Endodermal cell (in vitro differentiated cells): ENCODE measurements around the gene ARHGDIA. TPM values are rescaled to one million over a fixed set of nuclear protein-coding genes. Genes with fewer than 3 reads are reported as not detected.

Experiments used
- DNase-seq: peaks from one replicate; pipeline ENCODE4 v3.0.0-alpha.2; 2017
- H3K27ac ChIP-seq: 2 replicates; pipeline ENCODE4 v1.5.1; 2013; ENCODE audit warnings: mild to moderate bottlenecking, low read depth, low read length, moderate library complexity
- H3K27me3 ChIP-seq: 2 replicates; pipeline ENCODE4 v1.6.1; 2013; ENCODE audit warnings: mild to moderate bottlenecking, low read length, moderate library complexity; ENCODE audit not compliant: insufficient read depth, control insufficient read depth, poor library complexity, severe bottlenecking
- H3K36me3 ChIP-seq: 2 replicates; pipeline ENCODE4 v1.7.0; 2013; ENCODE audit warnings: mild to moderate bottlenecking, low read length, moderate library complexity; ENCODE audit not compliant: control insufficient read depth, insufficient read depth
- H3K4me1 ChIP-seq: one replicate; pipeline ENCODE4 v1.7.0; 2013; ENCODE audit warnings: low read length; ENCODE audit not compliant: control insufficient read depth, insufficient read depth
- H3K4me3 ChIP-seq: 2 replicates; pipeline ENCODE4 v1.5.1; 2013; ENCODE audit warnings: mild to moderate bottlenecking, low read length, moderate library complexity
- H3K9ac ChIP-seq: 2 replicates; pipeline ENCODE4 v1.6.1; 2013; ENCODE audit warnings: mild to moderate bottlenecking, low read length, moderate library complexity; ENCODE audit not compliant: poor library complexity, severe bottlenecking; ENCODE audit errors: extremely low read depth
- H3K9me3 ChIP-seq: 2 replicates; pipeline ENCODE4 v1.6.1; 2013; ENCODE audit warnings: mild to moderate bottlenecking, low read length, moderate library complexity; ENCODE audit not compliant: control insufficient read depth
- H3K27ac Mint-ChIP-seq: 2 replicates; pipeline ENCODE4 v1.8.0; 2020; ENCODE audit warnings: mixed read lengths
- H3K27me3 Mint-ChIP-seq: 2 replicates; pipeline ENCODE4 v1.8.0; 2021; ENCODE audit warnings: mild to moderate bottlenecking, mixed read lengths; ENCODE audit not compliant: insufficient read depth
- H3K36me3 Mint-ChIP-seq: 2 replicates; pipeline ENCODE4 v1.8.0; 2020; ENCODE audit warnings: low read depth, mixed read lengths
- H3K4me1 Mint-ChIP-seq: 2 replicates; pipeline ENCODE4 v1.8.0; 2020; ENCODE audit warnings: mixed read lengths
- H3K4me3 Mint-ChIP-seq: 2 replicates; pipeline ENCODE4 v1.8.0; 2020; ENCODE audit warnings: mild to moderate bottlenecking, moderate library complexity, mixed read lengths
- H3K9me3 Mint-ChIP-seq: 2 replicates; pipeline ENCODE4 v1.8.0; 2020; ENCODE audit warnings: mild to moderate bottlenecking, mixed read lengths
- CTCF ChIP-seq: fragments of 200-600 bp; sonication (generic); conservative IDR thresholded peaks from 2 replicates; pipeline ENCODE4 v1.5.0; 2021; ENCODE audit warnings: antibody characterized with exemption, mild to moderate bottlenecking
- WGBS, 2 experiments: methylation state at CpG; one replicate each; pipeline versions ENCODE4 v1.1.5 to v1.1.7; 2013; ENCODE audit warnings: missing lambda C conversion rate in 2 of 2, mixed read lengths in 1 of 2; ENCODE audit not compliant: insufficient coverage in 1 of 2, insufficient read length in 1 of 2; 5-methylcytosine and 5-hydroxymethylcytosine counted together
- total RNA-seq, 2 donors: library from RNA; stranded (reverse); fragmentation: NEBNext Ultra II Directional in 1 of 2; extraction: Animal tissue kit (Norgen Biotek cat#: 25700) in 1 of 2; gene quantifications; 2 replicates in 1 of 2; 3 replicates in 1 of 2; pipeline ENCODE4 v1.2.1, GENCODE V29; 2021

The ARHGDIA gene
- total RNA-seq, 2 donors from 2014 or later = 240 to 254 TPM

- Histone ChIP-seq H3K4me1 (no peaks in the 10 kb centered on the region), H3K36me3 (peaks cover 82% of the 10 kb centered on the region), H3K9ac (no peak overlapping the region), H3K27ac (no peak overlapping the region), H3K9me3 (no peaks in the 10 kb centered on the region), H3K4me3 (no peak overlapping the region), H3K27me3 (no peaks in the 10 kb centered on the region)
- no peaks in the 10 kb centered on the region for H3K27me3 Mint-ChIP-seq
- no peaks in the 10 kb centered on the region for H3K9me3 Mint-ChIP-seq
- WGBS, 2 experiments = 95% methylated on average over 10 of the region's 12 CpGs; no CpG with 5 or more reads in 1 of the 2 experiments
- no peak for TF ChIP-seq CTCF
- no peak overlapping the region for H3K27ac Mint-ChIP-seq
- H3K4me1 Mint-ChIP-seq = no peaks in the 10 kb centered on the region
- H3K4me3 Mint-ChIP-seq = no peak overlapping the region
- peaks cover 61% of the 10 kb centered on the region for H3K36me3 Mint-ChIP-seq
- DNase-seq = no peak
Observed at GRCh38 chr17:81849457-81849856, 21.7 kb downstream of the ARHGDIA start.

GRCh38 chr17:81846743-81847689 is 24.1 kb downstream of the ARHGDIA start:
- 93 to 94% methylated on average over 19 to 24 of the region's 24 CpGs for WGBS, 2 experiments
- no peak overlapping the region for H3K27ac ChIP-seq
- H3K9me3 Mint-ChIP-seq = no peaks in the 10 kb centered on the region
- H3K27me3 ChIP-seq = no peaks in the 10 kb centered on the region
- H3K4me3 Mint-ChIP-seq = no peak overlapping the region
- H3K4me3 ChIP-seq = no peak overlapping the region
- peak overlapping the region; percentile 21 for H3K27ac Mint-ChIP-seq
- no peak for DNase-seq
- H3K36me3 Mint-ChIP-seq = peaks cover 56% of the 10 kb centered on the region
- H3K9ac ChIP-seq = no peak overlapping the region
- no peaks in the 10 kb centered on the region for H3K4me1 Mint-ChIP-seq
- no peaks in the 10 kb centered on the region for H3K9me3 ChIP-seq
- TF ChIP-seq CTCF = no peak
- no peaks in the 10 kb centered on the region for H3K4me1 ChIP-seq
- H3K27me3 Mint-ChIP-seq = no peaks in the 10 kb centered on the region
- H3K36me3 ChIP-seq = peaks cover 79% of the 10 kb centered on the region

- Mint-ChIP-seq H3K4me1 (no peaks in the 10 kb centered on the region), H3K27me3 (no peaks in the 10 kb centered on the region), H3K9me3 (no peaks in the 10 kb centered on the region), H3K27ac (peak overlapping the region; percentile 21), H3K36me3 (peaks cover 47% of the 10 kb centered on the region), H3K4me3 (no peak overlapping the region)
- Histone ChIP-seq H3K9ac (no peak overlapping the region), H3K4me3 (no peak overlapping the region), H3K4me1 (no peaks in the 10 kb centered on the region), H3K9me3 (no peaks in the 10 kb centered on the region), H3K27me3 (no peaks in the 10 kb centered on the region), H3K36me3 (peaks cover 70% of the 10 kb centered on the region), H3K27ac (no peak overlapping the region)
- no peak for TF ChIP-seq CTCF
- 96 to 98% methylated on average over 31 to 38 of the region's 38 CpGs for WGBS, 2 experiments
- DNase-seq = no peak
Observed at GRCh38 chr17:81845881-81846742, 25.0 kb downstream of the ARHGDIA start.
